Smooth muscle cell of trachea (primary cell): ENCODE results near the gene SAMD14. TPM values are rescaled to one million over a fixed set of nuclear protein-coding genes. Genes with fewer than 3 reads are reported as not detected.

Experiments
- total RNA-seq: library from RNA; depleted of rRNA; stranded (reverse); fragments of >200 nt; gene quantifications from 2 replicates; pipeline ENCODE4 v1.2.1, GENCODE V29; 2014

The SAMD14 gene
- total RNA-seq = 0.87 and 2.2 TPM in 2 replicates

DNA sequence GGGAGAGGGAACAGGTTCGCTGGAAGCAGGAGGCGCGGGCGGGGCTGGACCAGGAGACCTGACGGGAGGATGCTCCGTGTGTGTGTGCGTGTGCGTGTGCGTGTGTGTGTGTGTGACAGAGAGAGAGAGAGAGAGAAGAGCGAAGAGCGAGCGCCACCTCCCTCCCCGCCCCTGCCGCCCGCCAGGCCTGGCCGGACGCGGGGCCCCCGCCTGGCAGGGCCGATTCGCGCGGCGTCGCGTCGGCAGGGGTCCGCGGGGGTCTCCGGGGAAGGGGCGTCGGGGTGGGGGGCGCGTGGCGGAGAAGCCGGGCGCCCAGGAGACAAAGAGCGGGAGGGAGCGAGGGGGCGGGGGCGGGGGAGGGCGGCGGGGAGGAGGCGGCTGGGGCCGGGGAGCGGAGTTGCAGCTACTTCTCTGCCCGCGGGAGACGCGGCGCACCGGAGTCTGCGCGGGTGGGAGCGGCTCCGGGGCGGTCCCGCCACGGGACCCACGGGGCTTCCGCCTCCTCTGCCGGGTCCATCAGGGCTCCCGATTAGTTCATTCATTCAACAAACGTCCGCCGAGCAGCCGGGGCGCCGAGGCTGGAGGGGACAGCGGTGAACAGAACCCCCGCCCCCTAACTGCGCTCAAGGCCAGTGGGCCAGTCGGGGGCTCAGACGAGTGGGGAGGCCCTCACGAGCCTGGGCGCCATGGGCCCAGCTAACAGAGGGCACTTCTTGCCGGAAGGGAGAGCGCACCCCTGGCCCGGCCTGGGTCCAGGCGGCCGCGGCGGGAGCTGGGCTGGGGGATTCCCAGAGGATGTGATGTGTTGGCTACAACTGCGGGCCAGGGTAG lies at the start of gene SAMD14:
Gene SAMD14 (minus strand): TSS at position 433 of the 831 bp plus-strand sequence. CDS start 5,201 bp downstream, outside the sequence.

DNA sequence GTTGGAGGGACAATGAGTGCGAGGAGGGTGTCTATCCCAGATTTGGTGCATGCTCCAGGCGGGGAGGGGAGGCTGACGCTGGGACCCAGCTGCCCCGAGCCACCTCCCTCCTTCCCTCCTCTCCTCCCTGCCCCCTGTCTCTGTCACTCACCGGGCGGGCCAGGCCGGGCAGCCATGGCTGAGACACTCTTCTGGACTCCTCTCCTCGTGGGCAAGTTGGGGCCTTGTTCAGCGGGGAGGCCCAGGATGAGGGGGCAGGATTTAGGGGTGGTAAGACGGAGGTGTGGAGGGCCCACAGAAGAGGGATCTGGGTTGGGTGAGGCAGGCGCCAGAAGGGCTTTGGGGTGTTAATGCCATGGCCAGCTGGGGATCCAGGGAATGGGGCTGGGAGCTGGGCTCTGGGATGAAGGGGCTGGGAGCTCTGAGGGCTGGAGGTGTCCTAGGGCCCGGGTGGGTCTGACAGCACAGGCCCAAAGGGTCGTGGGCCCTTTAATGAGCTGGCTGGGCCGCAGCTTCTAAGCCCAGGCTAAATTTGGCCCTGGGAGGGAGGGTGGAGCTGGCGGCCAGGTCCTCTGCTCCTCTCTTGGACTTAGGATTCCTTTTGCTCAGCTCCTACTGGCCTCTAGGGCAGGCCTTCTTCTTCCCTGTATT lies 36.0 kb upstream of the SAMD14 start, which contains the start of gene SGCA:
Gene SGCA (plus strand): TSS at position 139 of the 651 bp plus-strand sequence. CDS start 36 bp downstream, at position 175.

DNA sequence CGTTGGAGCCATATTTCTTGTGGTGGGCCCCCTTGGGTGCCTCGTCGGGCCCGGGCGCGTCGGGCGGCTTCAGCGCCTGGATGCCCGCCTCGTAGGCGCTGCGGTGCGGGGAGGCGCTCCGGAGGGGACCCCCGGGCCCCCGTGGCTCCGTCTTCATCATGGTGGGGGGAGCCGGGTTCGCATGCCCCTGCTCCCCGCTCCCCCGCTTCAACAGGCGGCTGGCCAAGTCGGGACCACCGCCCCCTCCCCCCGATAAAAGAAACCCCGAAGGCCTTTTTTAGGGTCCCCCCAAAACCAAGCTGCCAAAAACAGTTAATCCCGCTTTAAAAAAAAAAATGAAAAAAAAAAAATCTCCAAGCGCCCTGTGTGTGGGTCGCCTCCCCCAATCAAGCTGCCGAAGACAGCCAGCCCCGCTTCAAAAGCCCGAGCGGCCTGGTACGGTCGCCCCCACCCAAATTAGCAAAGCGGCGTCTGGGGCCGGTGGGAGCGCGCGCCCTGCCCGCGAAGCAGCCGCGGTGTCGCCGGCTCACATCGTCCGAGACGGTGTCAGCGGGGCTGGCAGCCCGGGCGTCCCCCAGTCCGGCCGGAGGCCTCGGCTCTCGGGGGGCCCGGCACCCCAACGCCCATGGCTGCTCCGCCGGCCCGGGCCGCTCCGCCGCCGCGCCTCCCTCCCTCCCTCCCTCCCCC lies 20.5 kb upstream of the SAMD14 start, which contains the start of gene PPP1R9B:
Gene PPP1R9B (minus strand): TSS at position 324 of the 687 bp plus-strand sequence. CDS start 164 bp downstream, at position 160.

DNA sequence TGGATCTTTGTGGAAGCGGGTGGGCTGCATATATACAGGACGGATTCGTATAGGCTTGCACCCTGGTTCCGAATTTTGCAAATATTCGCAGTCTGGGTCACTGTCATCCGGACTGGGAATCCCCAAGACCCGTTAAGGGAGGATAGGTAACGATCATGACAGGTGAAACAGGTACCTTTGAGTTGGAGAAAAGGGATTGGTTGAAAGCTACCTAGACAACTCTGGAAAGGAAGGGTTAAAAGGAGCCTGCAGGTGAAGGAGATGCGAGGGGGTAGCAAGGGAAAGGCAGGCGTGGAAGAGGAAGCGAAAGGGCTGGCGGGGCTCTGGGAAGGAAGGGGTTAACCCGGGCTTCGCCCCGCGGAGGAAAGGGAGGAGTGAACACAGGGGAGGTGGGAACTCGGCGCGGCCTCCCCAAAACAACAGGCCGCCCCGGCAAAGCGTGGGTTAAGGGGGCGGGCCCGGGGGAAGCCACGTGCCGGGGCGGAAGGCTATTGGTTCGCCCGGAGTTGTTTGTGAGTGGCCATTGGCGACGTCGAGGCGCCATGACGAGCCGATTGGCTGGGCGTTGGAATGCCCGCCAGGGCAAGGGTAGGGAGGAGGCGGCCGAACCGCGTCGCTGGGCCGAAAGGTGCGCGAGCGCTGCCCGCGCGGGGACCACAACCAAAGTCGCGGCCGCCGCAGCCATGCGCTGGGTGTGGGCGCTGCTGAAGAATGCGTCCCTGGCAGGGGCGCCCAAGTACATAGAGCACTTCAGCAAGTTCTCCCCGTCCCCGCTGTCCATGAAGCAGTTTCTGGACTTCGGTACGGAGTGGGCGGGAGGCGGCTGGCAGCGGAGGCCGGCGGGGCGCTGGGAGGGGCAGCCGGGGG lies 35.0 kb downstream of the SAMD14 start, which contains the start of gene PDK2:
Gene PDK2 (plus strand): TSS at position 599 of the 867 bp plus-strand sequence. CDS start 85 bp downstream, at position 684.

Other genes starting within 250 kb of the SAMD14 start
- gene DLX4, start 161.0 kb downstream of the SAMD14 start, total RNA-seq = not detected in 2 replicates
- not detected in 2 replicates for gene DLX3, start 134.9 kb downstream of the SAMD14 start, total RNA-seq
- gene ITGA3, start 74.0 kb downstream of the SAMD14 start, total RNA-seq = 77.1 and 121 TPM in 2 replicates
- gene PDK2, start 34.8 kb downstream of the SAMD14 start, total RNA-seq = 13.1 and 47.6 TPM in 2 replicates
- 34.6 and 58.7 TPM in 2 replicates for gene PPP1R9B, start 20.5 kb upstream of the SAMD14 start, total RNA-seq
- gene SGCA, start 35.8 kb upstream of the SAMD14 start, total RNA-seq = 0.73 and 3.3 TPM in 2 replicates
- 1,022 and 2,022 TPM in 2 replicates for gene COL1A1, start 71.5 kb upstream of the SAMD14 start, total RNA-seq
- under 0.01 TPM in 2 replicates for gene TMEM92, start 144.3 kb upstream of the SAMD14 start, total RNA-seq
- gene XYLT2, start 216.0 kb upstream of the SAMD14 start, total RNA-seq = 55.4 and 76.3 TPM in 2 replicates
- 28.4 and 76.8 TPM in 2 replicates for gene MRPL27, start 243.0 kb upstream of the SAMD14 start, total RNA-seq
- 0.33 and 10.9 TPM in 2 replicates for gene EME1, start 243.1 kb upstream of the SAMD14 start, total RNA-seq